Left lobe of liver (tissue), 2 donors: Measurements from ENCODE around the gene TCF3. TPM values are rescaled to one million over a fixed set of nuclear protein-coding genes. Genes with fewer than 3 reads are reported as not detected.
"Not testable (repeated sequence)": the region's sequence is repeated elsewhere in the genome, so short reads cannot be mapped to it uniquely, and the experiment has no call there.

Source experiments
- ATAC-seq: fragments of 200-7000 bp; cut with Tn5 transposase; one replicate; pipeline ENCODE4 v1.9.1; 2020; ENCODE audit warnings: mild to moderate bottlenecking, moderate library complexity
- DNase-seq: peaks from one replicate; pipeline ENCODE4 v3.0.0-alpha.2; 2020; ENCODE audit warnings: low spot score
- total RNA-seq: library from RNA; stranded (reverse); gene quantifications from one replicate; pipeline ENCODE4 v1.2.1, GENCODE V29; 2021
- donor health status: DM: no; HTN: no; CAD: no; lungs with moderate emphysema.
- donor health status: DM: no; HTN: yes; CAD: no.

TCF3 gene
- total RNA-seq, 1 donor from 2014 or later: 14.2 TPM

DNA sequence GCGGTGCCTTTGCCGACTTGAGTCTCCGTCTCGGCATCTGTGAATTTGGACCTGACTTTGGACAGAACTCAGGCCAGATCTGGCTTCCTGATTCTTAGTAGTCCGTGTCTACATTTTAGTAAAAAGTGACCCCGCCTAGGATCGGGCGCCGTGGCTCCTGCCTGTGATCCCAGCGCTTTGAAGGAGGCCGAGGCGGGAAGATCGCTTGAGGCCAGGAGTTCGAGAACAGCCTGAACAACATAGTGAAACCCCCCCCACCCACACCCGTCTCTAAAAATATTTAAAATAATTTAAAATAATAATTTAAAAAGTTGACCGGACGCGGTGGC, 849 bp upstream of the TCF3 start:
- no peak for ATAC-seq
- no peak for DNase-seq

DNA sequence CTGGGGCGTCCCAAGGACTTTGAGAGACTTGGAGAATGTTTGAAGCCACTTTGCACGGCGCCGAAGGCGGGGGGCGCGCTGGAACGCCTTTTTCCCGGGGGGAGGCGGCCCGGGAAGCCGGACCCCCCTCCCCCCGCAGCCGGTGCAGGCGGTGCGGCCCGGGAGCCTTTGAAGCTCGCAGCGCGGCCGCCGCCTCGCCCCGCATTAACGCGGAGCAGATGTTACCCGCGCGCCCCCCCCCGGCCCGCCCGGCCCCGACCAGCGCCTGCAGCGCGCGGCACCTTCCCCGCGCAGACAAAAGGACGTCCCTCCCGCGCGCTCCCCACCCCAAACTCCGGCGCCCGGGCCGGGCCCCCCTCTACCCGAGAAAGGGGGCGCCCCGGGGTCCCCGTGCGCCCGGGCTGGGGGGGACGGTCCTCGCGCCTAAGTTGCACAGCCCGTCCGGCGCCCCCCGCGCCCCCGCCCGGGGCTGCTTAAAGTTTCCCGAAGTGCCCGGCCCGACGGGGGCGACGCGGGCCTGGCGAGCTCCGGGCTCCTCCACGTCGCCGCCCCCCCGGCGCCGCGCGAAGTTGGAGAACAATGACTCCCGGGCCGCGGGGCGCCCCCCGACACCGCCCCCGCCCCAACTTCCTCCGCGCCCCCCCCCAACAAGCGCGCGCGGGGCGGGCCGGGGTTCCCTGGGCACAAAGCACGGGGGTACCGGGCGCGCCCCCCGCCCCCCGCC, 685 bp downstream of the TCF3 start:
- ATAC-seq (peak; percentile 4), DNase-seq (no peak)

GRCh38 chr19:1650650-1651567, 1.5 kb downstream of the TCF3 start:
- DNase-seq (no peak), ATAC-seq (no peak)

DNA sequence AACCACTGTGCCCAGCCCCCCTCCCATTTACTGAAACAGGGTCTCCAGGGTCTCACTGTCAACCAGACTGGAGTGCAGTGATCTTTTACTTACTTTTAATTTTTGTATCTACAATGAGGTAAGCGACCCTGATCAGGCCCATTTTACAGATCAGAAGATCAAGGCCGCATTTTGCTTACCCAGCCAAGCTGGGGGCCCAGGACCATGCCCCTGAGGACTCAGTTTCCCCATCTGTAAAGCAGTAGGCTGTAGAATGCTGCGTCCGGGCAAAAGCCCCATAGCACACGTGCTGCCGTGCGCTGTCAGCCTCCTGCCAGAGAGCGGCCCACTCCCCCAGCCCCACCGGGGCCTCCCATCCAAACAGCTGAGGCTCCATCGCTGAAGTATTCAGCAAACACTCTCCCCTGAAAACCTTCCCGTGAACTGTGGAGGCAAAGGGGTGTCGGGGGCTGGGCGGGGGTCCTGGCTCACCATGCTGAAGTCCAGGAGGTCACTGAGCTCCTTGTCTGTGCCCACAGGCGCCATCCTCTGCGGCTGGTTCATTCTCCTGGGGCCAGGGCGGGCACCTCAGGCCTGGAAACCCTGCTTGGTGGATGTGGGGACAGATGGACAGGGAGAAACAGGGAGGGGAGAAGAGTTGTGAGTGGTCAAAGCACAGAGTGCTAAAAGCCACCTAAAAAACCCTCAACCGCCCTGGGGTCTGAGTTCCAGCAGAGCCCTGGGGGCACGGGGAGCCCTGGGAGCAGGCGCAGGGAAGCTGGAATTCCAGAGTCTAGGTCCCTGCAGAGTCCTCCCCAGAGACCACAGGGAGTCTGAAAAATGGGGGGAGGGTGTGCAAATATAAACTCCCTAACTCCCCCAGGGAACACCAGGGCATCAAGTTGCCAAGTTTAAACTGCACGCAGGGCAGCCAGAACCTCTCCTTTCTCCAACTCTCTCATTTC, 2.4 kb downstream of the TCF3 start:
- ATAC-seq (no peak), DNase-seq (no peak)

DNA sequence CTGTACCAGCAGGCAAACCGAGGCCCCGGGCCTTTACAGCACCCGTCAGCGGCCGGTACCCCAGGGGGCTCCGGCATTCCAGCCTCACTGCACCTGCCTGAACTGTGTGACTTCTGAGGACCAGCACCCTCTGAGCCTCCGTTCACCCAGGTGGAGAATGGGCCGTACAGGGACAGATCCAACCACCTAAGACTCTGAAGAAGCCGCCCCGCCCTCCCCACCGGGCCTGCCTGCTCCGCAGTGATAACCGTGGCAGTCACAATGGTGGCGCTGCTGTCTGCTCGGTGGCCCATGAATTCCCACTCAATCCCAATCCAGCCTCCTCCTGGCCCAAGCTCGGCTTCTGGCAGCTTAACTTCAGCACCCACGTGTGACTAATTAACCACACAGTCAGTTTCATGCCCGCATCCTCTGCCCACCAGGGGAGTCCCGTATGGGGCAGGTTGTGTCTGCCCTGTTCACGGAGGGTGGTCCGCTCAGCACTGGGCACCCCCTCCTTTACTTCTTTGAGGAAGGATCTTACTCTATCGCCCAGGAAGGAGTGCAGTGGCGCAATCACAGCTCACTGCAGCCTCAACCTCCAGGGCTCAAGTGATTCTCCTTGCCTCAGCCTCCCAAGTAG, 3.4 kb downstream of the TCF3 start:
- ATAC-seq: no peak

GRCh38 chr19:1648459-1648849, 4.0 kb downstream of the TCF3 start:
- no peak for DNase-seq
- ATAC-seq: no peak

More for the DNA sequence above, 3.4 kb downstream of the TCF3 start:
- no peak for DNase-seq

DNA sequence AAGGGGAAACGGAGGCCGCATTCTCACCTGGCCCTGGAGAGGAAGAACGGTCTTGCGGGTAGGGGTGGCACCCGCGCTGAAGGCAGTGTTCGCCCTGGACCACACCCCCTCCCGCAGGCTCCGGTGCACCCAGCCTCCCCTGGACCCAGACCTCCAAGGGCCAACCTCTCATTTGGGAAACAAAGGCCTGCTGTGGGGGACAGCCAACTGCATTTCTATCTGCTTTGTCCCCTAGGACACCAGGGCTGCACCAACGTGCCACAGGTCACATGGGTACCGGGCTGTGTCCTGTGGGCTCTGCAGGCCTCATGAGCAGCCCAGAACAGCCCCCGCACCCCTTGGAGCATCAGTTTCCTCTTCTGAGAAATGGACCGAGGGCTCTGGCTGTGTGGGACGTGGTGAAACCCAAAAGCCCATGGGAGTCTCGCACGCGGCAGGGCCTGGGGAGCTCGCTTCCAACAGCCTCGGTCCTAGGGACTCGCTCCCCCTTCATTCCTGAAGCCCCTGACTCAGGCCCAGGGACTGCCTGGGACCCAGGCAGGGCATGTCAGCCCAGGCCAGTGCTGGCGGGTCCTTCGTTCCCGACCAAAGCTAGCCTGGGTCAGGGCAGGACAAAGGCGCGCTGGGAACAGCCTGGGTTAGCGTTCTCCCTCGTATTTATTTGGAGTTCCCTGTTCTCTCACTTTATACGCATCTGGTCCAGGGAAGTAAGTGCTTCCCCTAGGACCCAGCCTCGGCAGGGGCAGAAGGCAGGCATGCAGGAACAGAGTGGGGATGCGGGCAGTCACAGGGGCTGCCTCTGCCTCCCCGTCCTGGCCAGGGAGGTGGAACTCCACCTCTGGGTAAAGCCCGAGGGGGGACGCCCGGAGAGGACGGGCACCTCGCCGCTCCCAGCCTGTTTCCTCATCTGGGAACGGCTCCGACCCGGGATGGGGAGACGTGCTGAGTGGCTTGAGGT, 4.6 kb downstream of the TCF3 start:
- DNase-seq: no peak
- no peak for ATAC-seq

DNA sequence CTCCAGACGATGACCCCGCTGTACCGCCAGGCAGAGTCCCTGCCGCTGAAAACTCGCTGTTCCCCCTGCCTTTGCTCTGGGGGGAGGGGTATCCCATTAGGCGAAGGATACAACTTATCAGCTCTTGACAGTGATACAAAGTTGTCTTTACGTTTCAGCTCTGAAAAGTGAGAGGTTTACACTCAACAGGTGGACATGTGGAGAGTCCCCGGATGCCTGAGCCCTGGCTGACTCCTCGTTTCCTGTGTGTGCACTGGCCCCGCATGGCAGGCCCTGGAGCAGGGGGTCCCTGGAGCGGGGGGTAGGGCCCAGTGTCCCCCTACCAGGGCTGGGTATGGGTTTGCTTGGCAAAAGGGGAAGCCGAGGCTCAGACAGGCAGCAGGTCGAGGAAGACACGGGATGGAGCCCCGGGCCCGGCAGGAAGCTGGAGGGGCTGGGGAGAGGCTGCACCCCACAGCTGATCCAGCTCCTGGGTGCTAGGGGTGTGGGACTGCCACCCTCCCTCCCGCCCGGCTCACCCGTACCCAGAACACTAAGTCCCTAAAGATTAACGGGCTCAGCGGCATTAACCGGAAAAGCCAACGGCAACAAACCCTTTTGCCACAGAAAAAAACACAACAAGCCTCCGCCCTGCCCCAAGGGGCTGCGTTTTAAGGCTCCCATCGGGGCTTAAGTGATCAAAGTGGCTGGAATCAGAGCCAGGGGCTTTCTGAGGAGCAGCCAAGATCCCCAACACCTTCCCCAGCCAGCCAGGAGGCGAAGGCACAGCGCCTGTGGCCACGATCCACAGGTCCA, 5.6 kb downstream of the TCF3 start:
- no peak for ATAC-seq

DNA sequence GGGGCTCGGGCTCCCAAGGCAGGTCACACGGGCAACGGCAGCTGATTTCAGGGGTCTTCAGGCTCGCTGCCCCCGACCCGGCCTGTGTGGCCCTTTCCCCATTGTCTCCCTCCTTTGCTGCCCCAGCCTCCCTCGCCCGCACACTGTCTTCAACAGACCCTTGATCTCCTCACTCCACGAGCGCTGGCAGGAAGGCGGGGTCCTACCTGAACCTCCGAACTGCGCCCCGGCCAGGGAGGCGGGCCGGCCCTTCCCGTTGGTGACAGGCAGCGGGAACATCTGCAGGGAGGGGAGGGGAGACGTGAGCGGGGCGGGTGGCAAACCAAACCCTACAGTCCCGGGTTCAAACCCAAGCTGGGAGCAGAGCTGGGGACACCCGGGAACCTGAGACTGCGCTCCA, 6.3 kb downstream of the TCF3 start:
- ATAC-seq: no peak

More for the DNA sequence above, 5.6 kb downstream of the TCF3 start:
- DNase-seq: no peak

DNA sequence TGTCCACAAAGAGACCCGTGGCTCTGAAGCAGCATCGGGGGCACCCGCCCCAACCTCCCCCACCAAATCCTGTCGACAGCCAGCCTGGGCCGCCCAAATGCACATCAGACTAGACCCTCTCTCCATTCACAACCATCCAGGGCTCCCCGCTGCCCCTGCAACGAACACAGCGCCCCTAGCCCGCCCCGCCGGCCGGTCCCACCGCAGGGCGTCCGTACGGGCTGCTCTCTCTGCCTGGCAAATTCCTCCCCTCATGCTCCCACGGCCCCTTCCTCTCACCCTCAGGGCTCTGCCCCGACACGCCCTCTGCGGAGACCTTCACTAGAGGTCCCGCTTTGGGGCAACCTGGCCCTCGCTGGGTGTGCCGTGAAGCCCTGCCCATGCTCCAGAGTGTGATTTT, 7.1 kb downstream of the TCF3 start:
- DNase-seq (no peak), ATAC-seq (no peak)

More for the DNA sequence above, 6.3 kb downstream of the TCF3 start:
- no peak for DNase-seq

GRCh38 chr19:1644070-1644469, 8.3 kb downstream of the TCF3 start:
- ATAC-seq: no peak
- DNase-seq: no peak

DNA sequence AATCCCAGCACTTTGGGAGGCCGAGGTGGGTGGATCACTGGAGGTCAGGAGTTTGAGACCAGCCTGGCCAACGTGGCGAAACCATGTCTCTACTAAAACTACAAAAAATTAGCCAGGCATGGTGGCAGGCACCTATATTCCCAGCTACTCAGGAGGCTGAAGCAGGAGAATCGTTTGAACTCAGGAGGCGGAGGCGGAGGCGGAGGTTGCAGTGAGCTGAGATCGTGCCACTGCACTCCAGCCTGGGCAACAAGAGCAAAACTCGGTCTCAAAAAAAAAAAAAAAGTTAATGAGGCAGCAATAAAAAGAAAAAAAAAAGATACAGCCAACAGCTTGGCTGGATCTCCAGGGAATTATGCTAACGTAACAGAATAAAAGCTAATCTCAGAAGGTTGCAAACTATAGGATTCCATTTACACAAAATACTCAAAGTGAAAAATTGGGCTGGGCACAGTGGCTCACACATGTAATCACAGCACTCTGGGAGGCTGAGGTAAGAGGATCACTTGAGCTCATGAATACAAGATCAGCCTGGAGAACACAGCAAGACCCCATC, 11.4 kb downstream of the TCF3 start:
- not testable (repeated sequence) for ATAC-seq, DNase-seq

GRCh38 chr19:1636325-1637236, 15.8 kb downstream of the TCF3 start:
- ATAC-seq: no peak

GRCh38 chr19:1634938-1635243, 17.5 kb downstream of the TCF3 start:
- ATAC-seq: no peak
- DNase-seq: no peak

More at GRCh38 chr19:1636325-1637236, 15.8 kb downstream of the TCF3 start:
- DNase-seq: no peak

- ATAC-seq: no peak
- no peak for DNase-seq
Observed at GRCh38 chr19:1634242-1634937, 18.0 kb downstream of the TCF3 start.

- DNase-seq (no peak), ATAC-seq (no peak)
Observed at GRCh38 chr19:1633269-1633826, 19.1 kb downstream of the TCF3 start.
